Stimulated activated naive CD4-positive, alpha-beta T cell treated with Interleukin-2 at 50 U/mL for 16 hours (primary cell): ENCODE results near the gene INTS14.

Experiments used
- DNase-seq: peaks from one replicate; lab custom pipeline; 2025; lab: John Stamatoyannopoulos, UW

Gene INTS14

DNA sequence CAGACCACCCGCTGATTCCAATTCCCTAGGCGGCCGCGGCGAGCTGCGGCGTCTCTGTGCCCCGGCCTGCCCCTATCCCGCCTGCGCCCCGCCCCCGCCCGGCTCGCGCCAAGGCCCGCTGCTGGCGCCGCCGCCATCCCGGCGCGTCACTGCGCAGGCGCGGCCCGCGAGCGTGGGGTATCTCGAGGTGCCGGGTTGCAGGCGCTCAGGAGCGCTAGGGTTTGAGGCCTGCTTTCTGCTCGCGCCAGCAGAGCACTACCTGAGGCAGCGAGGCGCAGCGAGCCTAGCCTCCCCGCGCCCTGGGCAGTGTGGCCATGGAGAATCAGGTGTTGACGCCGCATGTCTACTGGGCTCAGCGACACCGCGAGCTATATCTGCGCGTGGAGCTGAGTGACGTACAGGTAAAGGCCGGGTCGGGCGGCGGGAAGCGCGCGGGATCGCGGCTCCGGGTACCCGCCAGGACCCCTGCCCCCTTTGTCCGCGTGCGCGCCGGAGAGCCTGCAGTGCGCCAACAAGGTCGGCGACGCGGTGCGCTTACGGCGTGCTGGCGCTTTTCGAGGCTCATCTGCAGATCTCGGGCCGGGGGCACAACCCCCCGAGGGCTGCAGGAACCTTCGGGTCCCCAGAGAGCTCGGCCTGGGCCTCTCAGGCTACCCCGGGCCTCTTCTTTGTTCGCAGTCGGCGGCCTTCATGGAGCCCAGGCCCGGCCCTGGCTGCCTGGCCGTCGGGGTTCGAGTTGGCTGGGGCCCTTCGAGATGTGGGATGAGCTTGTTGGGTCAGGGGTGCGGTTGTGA is 80.4 kb downstream of the INTS14 start, which contains the start of gene HACD3:
Gene HACD3, plus strand, starts transcription at position 146 of the 794 bp plus-strand sequence. Its CDS starts 169 bp downstream, at position 315.
- DNase-seq = peak; percentile 86

- no peak for DNase-seq
These were observed 81.1 kb downstream of the INTS14 start for GRCh38 chr15:65529762-65530317.
